ENCODE data around the gene KY.

The KY gene

DNA sequence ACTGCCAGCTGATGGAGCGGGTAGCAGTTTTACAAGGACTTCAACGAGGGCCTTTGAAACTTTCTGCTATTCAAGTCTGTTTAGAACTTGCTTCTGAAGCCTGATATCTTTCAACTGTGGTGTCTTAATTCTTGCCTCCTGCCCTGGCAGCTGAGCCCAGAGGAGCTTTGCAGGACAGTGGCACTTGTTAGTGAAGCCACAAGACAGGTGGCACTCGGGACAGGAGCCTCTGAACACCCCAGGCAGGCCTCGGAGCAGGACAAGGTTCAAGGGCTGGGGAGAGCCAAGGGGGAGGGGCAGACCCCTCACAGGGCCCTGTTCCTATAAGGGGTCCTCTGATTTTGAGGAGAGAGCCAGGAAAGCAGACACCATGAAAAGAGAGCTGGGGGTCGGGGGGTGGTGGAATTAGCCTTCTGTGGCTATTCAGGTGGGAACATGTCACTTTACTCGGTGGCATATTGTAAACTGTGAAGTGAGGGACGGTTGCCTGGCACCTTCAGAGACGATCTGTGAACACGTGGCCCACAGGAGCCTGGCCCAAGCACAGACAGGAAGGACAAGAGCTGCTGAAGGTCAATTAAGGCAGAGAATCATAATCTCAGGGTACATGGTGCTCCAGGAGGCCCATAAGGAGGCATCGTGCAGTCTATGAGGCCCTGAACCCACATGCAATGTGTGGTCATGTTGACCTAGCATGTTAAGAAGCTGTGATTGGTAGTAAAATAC lies 30.1 kb upstream of the KY start:
- Mint-ChIP-seq H3K27ac (no peak overlapping the region), H3K4me3 (no peak overlapping the region), H3K9me3 (peaks cover 10 to 13% of the 10 kb centered on the region in 2 donors), H3K4me1 (no peaks in the 10 kb centered on the region), H3K27me3 (no peaks in the 10 kb centered on the region)
- DNase-seq (no peak), ATAC-seq (no peak)

DNA sequence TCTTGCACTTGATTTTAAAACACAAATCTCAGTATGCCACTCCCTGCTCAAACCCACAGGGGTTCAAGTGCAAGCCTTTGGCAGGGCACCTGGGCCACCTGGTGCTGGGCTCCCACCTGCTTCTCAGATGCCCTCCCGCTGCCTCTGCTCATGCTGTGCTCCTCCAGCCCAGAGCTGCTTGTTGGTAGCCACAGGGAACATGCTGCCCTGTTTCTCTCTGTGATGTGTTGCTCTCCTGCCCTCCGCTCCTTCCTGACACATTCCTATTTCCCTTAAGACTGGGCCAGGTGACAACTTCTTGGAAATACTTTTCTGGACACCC lies 27.1 kb upstream of the KY start:
- Mint-ChIP-seq H3K9me3 (peaks cover 21 to 25% of the 10 kb centered on the region in 2 donors), H3K4me3 (no peak overlapping the region), H3K4me1 (no peaks in the 10 kb centered on the region), H3K27me3 (no peaks in the 10 kb centered on the region), H3K27ac (no peak overlapping the region)
- DNase-seq (no peak), ATAC-seq (no peak)

DNA sequence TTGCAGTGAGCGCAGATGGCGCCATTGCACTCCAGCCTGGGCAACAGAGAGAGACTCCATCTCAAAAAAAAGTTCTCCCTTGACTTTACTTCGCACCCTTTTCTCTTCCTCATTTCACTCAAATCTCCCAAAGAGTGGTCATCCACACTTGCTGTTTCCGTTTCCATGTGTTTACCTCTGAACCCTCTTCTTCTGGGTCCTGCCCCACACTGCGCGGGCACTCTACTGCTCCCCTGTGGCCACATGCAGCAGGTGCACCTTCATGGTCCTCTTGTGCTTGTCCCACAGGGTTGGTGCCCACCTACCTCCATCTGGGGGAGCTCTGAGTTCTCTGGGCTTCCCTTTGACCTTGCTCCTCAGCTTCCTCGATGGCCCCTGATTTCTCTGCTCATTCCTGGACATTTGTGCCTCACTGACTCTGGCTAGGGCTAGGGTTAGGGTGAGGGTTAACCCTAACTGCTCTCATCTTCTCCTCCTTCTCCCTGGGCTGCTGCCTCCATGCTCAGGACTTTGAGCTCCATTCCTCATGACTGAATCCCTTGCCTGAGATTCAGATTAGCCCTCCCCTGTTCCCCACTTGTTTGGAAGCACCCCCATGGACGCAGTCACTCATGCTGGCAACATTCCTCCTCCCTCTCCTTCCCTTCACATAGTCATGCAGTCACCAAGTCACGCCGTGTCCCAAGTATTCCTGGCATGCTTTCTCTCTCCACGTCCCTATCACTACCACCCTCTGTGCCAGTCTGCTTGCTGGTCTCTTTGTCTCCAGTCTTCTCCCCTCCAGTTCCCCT lies 26.6 kb upstream of the KY start:
- no peaks in the 10 kb centered on the region for H3K4me1 Mint-ChIP-seq
- H3K4me3 Mint-ChIP-seq = no peak overlapping the region
- DNase-seq (peak in 1 of 2 donors; percentile 13), ATAC-seq (peak; percentile 66)
- no peaks in the 10 kb centered on the region for H3K27me3 Mint-ChIP-seq
- peaks cover 27 to 31% of the 10 kb centered on the region in 2 donors for H3K9me3 Mint-ChIP-seq
- no peak overlapping the region for H3K27ac Mint-ChIP-seq

DNA sequence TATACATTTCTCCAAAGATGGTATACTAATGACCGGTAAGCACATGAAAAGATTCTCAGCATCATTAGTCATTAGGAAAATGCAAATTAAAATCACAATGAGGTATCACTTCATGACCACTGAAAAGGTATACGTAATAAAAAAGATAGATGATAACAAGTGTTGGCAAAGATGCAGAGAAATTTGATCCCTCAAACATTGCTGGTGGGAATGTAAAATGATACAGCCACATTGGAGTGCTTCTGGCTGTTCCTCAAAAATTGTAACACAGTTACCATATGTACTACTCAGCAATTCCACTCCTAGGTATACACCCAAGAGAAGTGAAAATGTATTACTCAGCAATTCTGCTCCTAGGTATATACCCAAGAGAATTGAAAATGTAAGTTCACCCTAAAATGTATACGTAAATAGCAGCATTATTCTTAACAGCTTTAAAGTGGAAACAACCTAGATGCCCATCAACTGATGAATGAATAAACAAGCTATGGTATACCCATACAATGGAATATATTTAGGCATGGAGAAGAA lies 25.0 kb upstream of the KY start:
- H3K27me3 Mint-ChIP-seq = no peaks in the 10 kb centered on the region
- no peak overlapping the region for H3K27ac Mint-ChIP-seq
- no peak for ATAC-seq
- no peaks in the 10 kb centered on the region for H3K4me1 Mint-ChIP-seq
- peaks cover 32 to 33% of the 10 kb centered on the region in 2 donors for H3K9me3 Mint-ChIP-seq
- no peak overlapping the region for H3K4me3 Mint-ChIP-seq
- no peak for DNase-seq

DNA sequence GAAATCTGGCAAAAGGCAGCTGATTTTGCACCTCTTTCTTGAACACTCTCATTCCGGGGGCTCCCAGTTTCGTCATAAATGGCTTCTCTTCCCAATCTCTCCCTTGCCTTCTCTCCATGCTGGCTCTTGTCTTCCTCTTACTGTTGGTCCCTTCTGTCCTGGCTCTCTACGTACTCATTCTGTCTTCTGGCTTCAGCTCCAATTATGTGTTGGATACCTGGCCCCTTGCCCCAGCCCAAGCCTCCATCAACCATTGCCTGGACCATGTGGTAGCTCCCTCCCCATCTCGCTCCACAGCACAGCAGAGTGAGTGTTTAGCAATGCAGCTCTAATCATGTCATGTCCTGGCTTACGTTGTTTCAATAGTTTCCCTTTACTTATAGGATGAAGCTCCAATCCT lies 21.7 kb upstream of the KY start:
- Mint-ChIP-seq H3K27ac (no peak overlapping the region), H3K4me3 (no peak overlapping the region), H3K9me3 (peaks cover 26 to 33% of the 10 kb centered on the region in 2 donors), H3K27me3 (no peaks in the 10 kb centered on the region), H3K4me1 (no peaks in the 10 kb centered on the region)
- ATAC-seq (no peak), DNase-seq (no peak)

DNA sequence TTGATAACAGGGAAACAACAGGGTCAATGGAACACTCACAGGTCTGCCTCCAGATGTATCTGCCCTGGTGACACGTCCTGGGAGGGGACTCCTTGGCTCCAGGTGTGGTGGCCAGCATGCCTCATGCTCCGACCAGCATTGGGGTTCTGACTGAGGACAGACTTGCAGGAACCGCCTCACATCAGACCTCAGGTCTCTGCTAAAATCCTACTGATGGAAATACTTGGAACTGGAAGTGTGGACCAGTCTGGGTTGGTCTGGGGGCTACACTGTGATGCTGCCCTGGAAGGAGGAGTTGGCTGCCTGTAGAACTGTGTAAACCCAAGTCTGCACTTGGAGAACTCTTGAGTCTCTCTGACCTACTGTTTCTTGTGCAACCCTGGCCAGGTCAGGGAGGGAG lies 17.1 kb upstream of the KY start:
- Mint-ChIP-seq H3K4me1 (no peaks in the 10 kb centered on the region), H3K9me3 (peaks cover 7 to 11% of the 10 kb centered on the region in 2 donors), H3K27ac (no peak overlapping the region), H3K27me3 (no peaks in the 10 kb centered on the region), H3K4me3 (no peak overlapping the region)
- DNase-seq (no peak), ATAC-seq (no peak)

DNA sequence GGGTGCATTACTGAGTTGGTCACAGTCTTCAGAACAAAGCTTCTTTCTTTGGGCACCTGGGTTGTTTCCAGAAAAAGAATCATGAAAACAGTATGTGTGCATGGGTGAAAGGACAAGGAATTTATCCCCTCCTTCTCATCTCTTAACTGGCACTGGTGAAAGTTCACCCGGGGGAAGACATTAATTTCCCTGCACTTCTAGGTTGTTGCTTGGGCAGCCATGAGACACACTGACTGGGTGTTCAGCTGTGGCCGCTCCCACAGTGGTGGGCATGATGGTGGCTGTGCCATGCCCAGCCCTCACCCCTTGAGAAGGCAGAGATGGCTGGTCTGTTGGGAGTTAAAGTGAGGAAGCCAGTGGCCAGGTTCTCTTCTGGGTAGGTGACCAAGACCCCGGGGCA lies 16.6 kb upstream of the KY start:
- H3K4me3 Mint-ChIP-seq = no peak overlapping the region
- H3K4me1 Mint-ChIP-seq = no peaks in the 10 kb centered on the region
- DNase-seq (no peak), ATAC-seq (no peak)
- H3K27me3 Mint-ChIP-seq = no peaks in the 10 kb centered on the region
- no peak overlapping the region for H3K27ac Mint-ChIP-seq
- H3K9me3 Mint-ChIP-seq = peaks cover 1 to 6% of the 10 kb centered on the region in 2 donors

DNA sequence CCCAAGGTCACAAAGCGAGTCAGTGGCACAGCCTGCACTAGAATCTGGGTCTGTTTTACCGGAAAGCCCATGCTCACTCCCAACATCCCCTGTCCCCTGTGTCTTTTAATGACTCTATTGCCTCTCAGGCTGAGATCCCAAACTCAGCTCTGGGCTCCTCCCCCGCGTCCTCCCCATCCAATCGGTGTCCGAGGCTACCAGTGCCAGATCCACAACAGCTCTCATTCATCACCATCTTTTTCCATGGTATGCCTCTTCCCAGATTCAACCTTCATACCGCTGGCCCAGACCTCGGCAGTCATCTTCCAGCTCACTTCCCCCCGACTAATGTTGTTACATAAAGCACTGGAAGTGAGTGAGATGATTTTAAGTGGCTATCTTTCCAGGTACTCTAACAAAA lies 16.1 kb upstream of the KY start:
- Mint-ChIP-seq H3K27ac (no peak overlapping the region), H3K9me3 (peaks cover 0 to under 1% of the 10 kb centered on the region in 2 donors), H3K4me1 (no peaks in the 10 kb centered on the region), H3K4me3 (no peak overlapping the region), H3K27me3 (no peaks in the 10 kb centered on the region)
- ATAC-seq (no peak), DNase-seq (no peak)

DNA sequence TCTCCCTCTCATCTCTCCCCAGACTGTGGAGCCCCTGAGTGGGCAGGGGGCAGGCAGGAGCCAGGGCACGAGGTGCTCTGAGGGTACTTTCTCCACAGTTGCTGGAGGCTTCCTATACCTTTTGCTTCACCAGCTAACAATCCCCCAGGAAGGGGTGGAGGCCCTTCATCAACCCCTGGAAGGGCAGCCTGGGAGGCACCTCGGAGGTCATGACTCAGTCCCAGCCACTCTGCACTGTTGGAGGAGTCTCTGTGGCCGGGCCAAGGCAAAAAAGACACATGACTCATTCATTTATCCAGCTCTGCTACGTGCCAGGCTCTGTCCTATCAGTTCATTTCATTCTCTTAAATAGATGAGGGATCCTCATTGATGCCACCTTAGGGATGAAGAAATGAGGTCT lies 15.6 kb upstream of the KY start:
- peaks cover 0 to 3% of the 10 kb centered on the region in 2 donors for H3K9me3 Mint-ChIP-seq
- ATAC-seq = no peak

DNA sequence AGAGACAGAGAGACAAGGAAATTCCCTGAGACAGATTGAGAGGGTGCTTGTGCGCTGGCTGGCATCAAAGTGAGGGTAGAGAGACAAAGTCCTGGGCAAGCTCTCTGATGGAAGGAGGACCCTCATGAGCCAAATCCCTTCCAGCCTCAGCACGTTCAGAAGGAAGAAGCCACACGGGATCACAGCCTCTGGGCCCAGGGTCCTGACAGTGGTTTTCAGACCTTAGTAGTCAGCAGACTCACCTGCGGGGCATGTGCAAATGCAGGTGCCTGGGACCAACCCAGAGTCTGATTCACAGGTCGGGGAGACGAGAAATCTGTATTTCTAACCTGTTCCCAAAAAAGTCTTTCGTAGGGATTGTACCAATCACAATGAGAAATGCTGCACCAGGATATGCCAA lies 15.2 kb upstream of the KY start:
- ATAC-seq (no peak), DNase-seq (no peak)
- Mint-ChIP-seq H3K4me1 (no peaks in the 10 kb centered on the region), H3K9me3 (peaks cover 3 to 7% of the 10 kb centered on the region in 2 donors), H3K4me3 (no peak overlapping the region), H3K27me3 (no peaks in the 10 kb centered on the region), H3K27ac (no peak overlapping the region)

More for the DNA sequence above, 15.6 kb upstream of the KY start:
- Mint-ChIP-seq H3K4me1 (no peaks in the 10 kb centered on the region), H3K27me3 (no peaks in the 10 kb centered on the region), H3K27ac (no peak overlapping the region), H3K4me3 (no peak overlapping the region)
- DNase-seq = no peak

DNA sequence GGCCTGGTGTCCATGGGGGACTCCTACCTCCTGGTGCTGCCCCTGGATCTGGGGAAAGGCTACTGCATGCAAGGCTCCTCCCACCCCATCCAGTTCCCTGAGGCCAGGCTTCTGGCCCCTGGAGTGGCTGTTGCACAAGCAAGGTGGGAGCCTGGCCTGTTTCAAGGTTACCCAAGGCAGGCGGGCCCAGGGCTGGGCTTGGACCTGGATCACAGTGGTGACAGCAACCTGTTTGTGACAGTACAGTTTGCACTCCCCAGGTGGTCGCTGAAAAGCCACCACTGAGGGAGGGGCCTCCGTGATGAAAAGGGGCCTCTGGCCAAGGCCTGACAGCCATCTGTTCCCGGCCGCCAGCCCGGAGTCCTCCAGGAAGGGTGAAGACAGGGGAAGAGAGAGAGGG lies 14.4 kb upstream of the KY start:
- H3K27ac Mint-ChIP-seq = no peak overlapping the region
- no peak overlapping the region for H3K4me3 Mint-ChIP-seq
- no peak for DNase-seq
- no peak for ATAC-seq
- H3K27me3 Mint-ChIP-seq = no peaks in the 10 kb centered on the region
- peaks cover 3 to 8% of the 10 kb centered on the region in 2 donors for H3K9me3 Mint-ChIP-seq
- H3K4me1 Mint-ChIP-seq = no peaks in the 10 kb centered on the region

DNA sequence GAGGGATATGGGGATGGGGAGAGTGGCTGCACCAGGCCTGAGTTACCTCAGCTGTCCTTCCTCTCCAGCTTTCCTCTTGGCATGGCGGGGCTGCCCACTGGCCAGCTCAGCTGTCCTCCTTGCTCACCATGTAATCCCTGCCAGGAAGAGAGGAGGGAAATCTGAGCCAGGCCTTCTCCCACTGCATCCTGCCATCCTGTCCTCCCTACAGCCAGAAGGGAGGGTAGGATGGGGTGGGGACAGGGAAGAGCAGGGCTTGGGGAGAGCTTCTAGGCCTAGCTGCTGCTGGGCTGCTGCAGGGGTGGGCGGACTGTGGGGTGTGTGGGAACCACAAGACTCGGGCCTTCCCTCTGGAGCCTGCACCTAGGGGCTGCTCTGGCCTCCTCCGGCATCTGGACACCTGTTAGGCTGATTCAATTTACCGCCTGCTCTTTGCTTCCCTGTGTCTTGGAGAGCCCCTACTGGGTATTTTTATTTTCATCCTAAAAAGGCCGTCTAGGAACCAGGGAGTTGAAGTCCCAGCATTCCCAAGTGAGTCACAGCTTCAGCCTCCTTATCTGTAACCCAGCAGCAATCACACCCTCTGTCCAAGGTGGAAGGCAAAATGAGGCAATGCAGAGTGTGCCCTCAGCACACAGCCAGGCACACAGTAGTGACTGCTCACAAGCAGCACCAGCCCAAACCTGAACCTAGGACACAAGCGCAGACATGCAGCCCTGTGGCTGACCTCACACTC lies 13.1 kb upstream of the KY start:
- Mint-ChIP-seq H3K27me3 (no peaks in the 10 kb centered on the region), H3K27ac (no peak overlapping the region), H3K9me3 (peaks cover 3 to 8% of the 10 kb centered on the region in 2 donors), H3K4me3 (no peak overlapping the region), H3K4me1 (no peaks in the 10 kb centered on the region)
- no peak for ATAC-seq
- no peak for DNase-seq

DNA sequence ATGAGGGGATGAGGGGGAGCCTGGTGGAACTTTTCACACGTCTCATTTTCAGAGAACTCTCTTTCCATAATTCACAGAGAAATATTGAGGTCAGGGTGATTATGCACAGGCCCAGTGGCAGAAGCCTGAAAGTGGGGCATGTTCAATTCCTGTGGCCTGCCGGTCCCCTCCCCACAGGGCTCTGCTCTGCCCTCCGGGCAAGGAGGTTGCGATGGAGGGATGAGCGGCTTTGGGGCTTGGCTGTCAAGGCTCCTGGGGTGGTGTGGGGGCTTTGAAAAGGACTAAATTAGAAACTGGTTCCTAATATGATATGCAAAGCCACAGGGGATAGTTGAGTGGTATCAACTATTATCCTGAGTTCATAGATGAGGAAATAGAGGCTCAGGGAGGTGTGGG lies 9.2 kb upstream of the KY start:
- H3K4me3 Mint-ChIP-seq = no peak overlapping the region
- ATAC-seq (no peak), DNase-seq (no peak)
- H3K27ac Mint-ChIP-seq = no peak overlapping the region
- peaks cover 3 to 8% of the 10 kb centered on the region in 2 donors for H3K9me3 Mint-ChIP-seq
- H3K27me3 Mint-ChIP-seq = peaks cover 11% of the 10 kb centered on the region
- H3K4me1 Mint-ChIP-seq = no peaks in the 10 kb centered on the region

DNA sequence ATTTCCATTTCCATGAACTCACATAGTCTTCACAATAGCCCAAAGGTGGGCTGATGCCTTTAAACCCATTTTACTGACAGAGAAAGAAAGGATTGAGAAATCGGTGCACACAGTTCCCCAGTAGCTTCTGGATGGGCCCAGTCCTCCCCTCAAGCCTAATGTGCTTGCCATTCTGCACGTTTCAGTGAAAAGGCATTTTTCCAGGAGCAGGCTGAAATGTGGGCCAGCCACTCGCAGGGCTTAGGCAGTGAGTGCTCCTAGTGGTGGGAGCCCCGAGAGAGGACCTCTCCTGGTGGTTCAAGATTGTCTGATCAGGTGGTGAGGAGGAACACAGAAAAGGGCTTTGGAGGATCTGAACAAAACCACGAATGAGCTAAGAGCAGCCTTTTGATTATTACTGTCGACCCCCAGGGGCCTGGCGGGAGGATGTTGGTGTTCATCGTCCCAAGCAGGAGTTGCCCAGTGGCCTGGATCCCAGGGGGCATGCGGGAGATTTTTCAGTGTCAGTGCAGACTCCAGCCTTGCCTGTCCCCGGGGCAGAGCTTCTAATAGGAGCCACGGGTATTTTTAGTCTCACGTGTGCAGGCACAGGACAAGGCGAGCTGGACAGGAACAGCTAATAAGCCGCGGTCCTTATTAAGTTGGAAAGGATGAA lies 8.7 kb upstream of the KY start:
- Mint-ChIP-seq H3K27me3 (peaks cover 16% of the 10 kb centered on the region), H3K27ac (no peak overlapping the region), H3K9me3 (peaks cover 3 to 8% of the 10 kb centered on the region in 2 donors), H3K4me1 (no peaks in the 10 kb centered on the region), H3K4me3 (no peak overlapping the region)
- no peak for ATAC-seq
- DNase-seq = no peak

DNA sequence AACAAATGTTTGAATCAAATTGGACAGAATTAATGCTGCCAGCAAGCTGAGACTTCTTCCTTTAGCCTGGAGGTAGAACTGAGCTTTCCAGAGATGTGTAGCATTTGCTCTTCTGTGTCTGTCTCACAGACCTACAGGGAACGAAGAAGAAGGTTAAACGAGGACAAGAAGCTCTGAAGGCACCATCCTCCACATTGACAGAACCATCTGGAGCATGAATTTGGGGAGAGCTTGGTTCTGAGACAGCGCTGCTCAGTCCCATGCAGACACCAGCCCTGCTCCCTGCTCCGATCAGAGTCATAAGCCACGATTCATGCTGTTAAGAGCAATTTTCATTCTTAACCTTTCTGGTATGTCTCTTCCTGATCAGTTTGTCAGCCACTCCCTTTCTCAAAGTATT lies 7.7 kb upstream of the KY start:
- no peak overlapping the region for H3K4me3 Mint-ChIP-seq
- DNase-seq (no peak), ATAC-seq (no peak)
- no peaks in the 10 kb centered on the region for H3K4me1 Mint-ChIP-seq
- peaks cover 3 to 8% of the 10 kb centered on the region in 2 donors for H3K9me3 Mint-ChIP-seq
- no peak overlapping the region for H3K27ac Mint-ChIP-seq
- H3K27me3 Mint-ChIP-seq = peaks cover 26% of the 10 kb centered on the region
